ENCODE data around the gene DCP1A. TPM values are rescaled to one million over a fixed set of nuclear protein-coding genes. Genes with fewer than 3 reads are reported as not detected.

The DCP1A gene
- total and polyA plus RNA-seq, 2 experiments from 2014 or later: 19.3 to 32.0 TPM

- TF ChIP-seq REST (IDR thresholded peaks at IDR 0.05; ENCODE audit: unreplicated experiment): no peak
- TF ChIP-seq ETS1 (IDR thresholded peaks at IDR 0.05): no peak
- TF ChIP-seq STAT1 (IDR thresholded peaks at IDR 0.05; ENCODE audit: unreplicated experiment): no peak
- TF ChIP-seq JUNB (IDR thresholded peaks at IDR 0.05; ENCODE audit: unreplicated experiment): no peak
- no peak for TF ChIP-seq EZH2phosphoT487 (IDR thresholded peaks at IDR 0.05; ENCODE audit: unreplicated experiment)
- TF ChIP-seq POLR2AphosphoS5 (IDR thresholded peaks at IDR 0.05; ENCODE audit: low read depth): no peak
Observed at GRCh38 chr3:53384465-53385423, 37.4 kb upstream of the DCP1A start (continued).

DNA sequence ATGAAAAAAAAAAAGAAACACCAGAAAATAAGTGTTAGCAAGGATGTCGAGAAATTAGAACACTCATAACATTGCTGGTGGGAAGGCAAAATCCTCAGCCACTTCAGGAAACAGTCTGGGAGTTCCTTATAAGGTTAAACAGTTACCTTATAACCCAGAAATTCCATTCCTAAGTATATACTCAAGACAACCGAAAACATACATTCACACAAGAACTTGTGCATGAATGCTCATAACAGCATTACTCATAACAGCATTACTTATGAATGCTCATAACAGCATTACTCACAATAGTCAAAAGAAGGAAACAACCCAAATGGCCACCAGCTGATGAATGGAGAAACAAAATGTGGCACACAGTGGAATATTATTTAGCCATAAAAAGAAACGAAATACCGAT, 34.8 kb upstream of the DCP1A start:
- H3K27me3 Mint-ChIP-seq (ENCODE audit: insufficient read depth, low read depth, poor library complexity): no peaks in the 10 kb centered on the region
- H3K4me3 ChIP-seq: no peak overlapping the region
- H3K4me3 Mint-ChIP-seq: no peak overlapping the region
- H3K79me2 ChIP-seq (replicated peaks; ENCODE audit: insufficient read depth): no peaks in the 10 kb centered on the region
- no peaks in the 10 kb centered on the region for H3F3A ChIP-seq (replicated peaks; ENCODE audit: low read depth)
- no peak overlapping the region for H3K27ac ChIP-seq (ENCODE audit: low read depth)
- H3K4me1 Mint-ChIP-seq: no peaks in the 10 kb centered on the region
- DNase-seq (ENCODE audit: low spot score) (no peak), ATAC-seq (no peak)
- no peaks in the 10 kb centered on the region for H3K9me2 ChIP-seq (ENCODE audit: insufficient read depth)
- no peak overlapping the region for H2AFZ ChIP-seq
- no peaks in the 10 kb centered on the region for H3K36me3 ChIP-seq (ENCODE audit: insufficient read depth)
- no peak overlapping the region for H3K4me2 ChIP-seq
- H3K4me1 ChIP-seq (ENCODE audit: insufficient read depth): no peaks in the 10 kb centered on the region
- H3K9me3 Mint-ChIP-seq: no peaks in the 10 kb centered on the region
- no peak overlapping the region for H3K27ac Mint-ChIP-seq
- no peaks in the 10 kb centered on the region for H3K27me3 ChIP-seq (ENCODE audit: insufficient read depth)
- H4K20me1 ChIP-seq (replicated peaks; ENCODE audit: insufficient read depth): no peaks in the 10 kb centered on the region
- H3K36me3 Mint-ChIP-seq (ENCODE audit: low read depth): no peaks in the 10 kb centered on the region
- TF ChIP-seq ZNF331 (CRISPR knock-in tag; IDR thresholded peaks at IDR 0.05; ENCODE audit: low read depth) (no peak), POLR2AphosphoS5 (IDR thresholded peaks at IDR 0.05; ENCODE audit: low read depth) (no peak), ZNF462 (CRISPR knock-in tag; IDR thresholded peaks at IDR 0.05) (no peak), EZH2 (IDR thresholded peaks at IDR 0.05; ENCODE audit: low read depth, unreplicated experiment) (no peak), CREB1 (CRISPR knock-in tag; IDR thresholded peaks at IDR 0.05; ENCODE audit: low read depth) (no peak), NANOG (IDR thresholded peaks at IDR 0.05; ENCODE audit: borderline replicate concordance) (no peak), JUNB (IDR thresholded peaks at IDR 0.05; ENCODE audit: unreplicated experiment) (no peak), ZNF114 (CRISPR knock-in tag; IDR thresholded peaks at IDR 0.05) (no peak)

Measured in GM23338 (cell line).